Measurements from ENCODE around the gene MED27. TPM values are rescaled to one million over a fixed set of nuclear protein-coding genes. Genes with fewer than 3 reads are reported as not detected.

The MED27 gene
- polyA plus RNA-seq, 1 experiment = 36.9 TPM

DNA sequence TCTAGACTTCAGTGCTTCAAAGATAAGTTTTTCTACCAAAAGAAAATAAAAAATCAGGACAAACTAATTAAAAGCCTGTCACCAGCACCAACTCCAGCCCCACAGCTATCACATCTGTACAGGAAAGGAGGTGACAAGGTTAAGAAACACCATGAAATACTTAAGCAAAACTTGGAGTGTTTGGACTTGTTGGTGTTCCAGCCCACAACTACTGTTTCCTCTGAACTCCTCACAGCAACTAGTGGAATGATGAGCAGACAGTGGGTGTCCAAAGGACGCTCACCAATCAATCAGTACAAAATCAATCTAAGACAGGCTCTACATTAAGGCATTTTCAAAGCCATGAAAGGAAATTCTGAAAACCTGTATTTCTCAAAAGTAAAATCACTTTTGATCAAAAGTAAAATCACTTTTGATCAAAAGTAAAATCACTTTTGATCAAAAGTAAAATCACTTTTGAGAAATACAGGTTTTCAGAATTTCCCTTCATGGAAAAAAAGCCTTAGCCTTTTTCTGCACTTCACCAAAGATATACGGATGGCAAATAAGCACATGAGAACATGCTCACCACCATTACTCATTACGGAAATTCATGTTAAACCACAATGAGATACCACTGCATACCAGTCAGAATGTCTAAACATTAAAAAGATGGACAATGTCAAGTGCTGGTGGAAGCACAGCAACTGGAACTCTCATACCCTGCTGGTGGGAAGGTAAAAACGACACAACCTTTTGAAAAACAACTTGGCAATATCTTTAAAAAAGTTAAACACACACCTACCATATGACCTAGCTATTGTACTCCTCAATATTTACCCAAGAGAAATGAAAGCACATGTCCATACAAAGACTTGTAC lies 79.7 kb downstream of the MED27 start:
- no peak for DNase-seq (ENCODE audit: low read depth)
- no peaks in the 10 kb centered on the region for H3K27me3 ChIP-seq (ENCODE audit: control insufficient read depth, insufficient read depth, low read length)
- TF ChIP-seq, protein P1, sequence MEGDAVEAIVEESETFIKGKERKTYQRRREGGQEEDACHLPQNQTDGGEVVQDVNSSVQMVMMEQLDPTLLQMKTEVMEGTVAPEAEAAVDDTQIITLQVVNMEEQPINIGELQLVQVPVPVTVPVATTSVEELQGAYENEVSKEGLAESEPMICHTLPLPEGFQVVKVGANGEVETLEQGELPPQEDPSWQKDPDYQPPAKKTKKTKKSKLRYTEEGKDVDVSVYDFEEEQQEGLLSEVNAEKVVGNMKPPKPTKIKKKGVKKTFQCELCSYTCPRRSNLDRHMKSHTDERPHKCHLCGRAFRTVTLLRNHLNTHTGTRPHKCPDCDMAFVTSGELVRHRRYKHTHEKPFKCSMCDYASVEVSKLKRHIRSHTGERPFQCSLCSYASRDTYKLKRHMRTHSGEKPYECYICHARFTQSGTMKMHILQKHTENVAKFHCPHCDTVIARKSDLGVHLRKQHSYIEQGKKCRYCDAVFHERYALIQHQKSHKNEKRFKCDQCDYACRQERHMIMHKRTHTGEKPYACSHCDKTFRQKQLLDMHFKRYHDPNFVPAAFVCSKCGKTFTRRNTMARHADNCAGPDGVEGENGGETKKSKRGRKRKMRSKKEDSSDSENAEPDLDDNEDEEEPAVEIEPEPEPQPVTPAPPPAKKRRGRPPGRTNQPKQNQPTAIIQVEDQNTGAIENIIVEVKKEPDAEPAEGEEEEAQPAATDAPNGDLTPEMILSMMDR (IDR thresholded peaks at IDR 0.05; ENCODE audit: insufficient read depth, low read depth, low read length) = no peak
- no peak overlapping the region for H3K4me3 ChIP-seq (ENCODE audit: low read depth, low read length)
- no peaks in the 10 kb centered on the region; the same call in 1 of the 2 replicates for H3K36me3 ChIP-seq (ENCODE audit: control insufficient read depth, insufficient read depth, low read length)
- CTCF ChIA-PET = no interaction called here
- POLR2A ChIA-PET = no interaction called here

GRCh38 chr9:131997779-131998178 lies 81.9 kb downstream of the MED27 start:
- POLR2A ChIA-PET = no interaction called here
- no peak for DNase-seq (ENCODE audit: low read depth)
- no peaks in the 10 kb centered on the region; the same call in 1 of the 2 replicates for H3K36me3 ChIP-seq (ENCODE audit: control insufficient read depth, insufficient read depth, low read length)

GRCh38 chr9:131997076-131997475 lies 82.6 kb downstream of the MED27 start:
- TF ChIP-seq, protein P1 (IDR thresholded peaks at IDR 0.05; ENCODE audit: insufficient read depth, low read depth, low read length) = no peak
- ChIA-PET POLR2A (no interaction called here), CTCF (interaction anchor here (0.7 to 1.4 kb wide), 3 partner anchors 19 to 169 kb away, joined by 3 to 4 read pairs (median 3); no protein-coding TSS in a partner anchor)
- Histone ChIP-seq H3K36me3 (ENCODE audit: control insufficient read depth, insufficient read depth, low read length) (no peaks in the 10 kb centered on the region; the same call in 1 of the 2 replicates), H3K4me3 (ENCODE audit: low read depth, low read length) (no peak overlapping the region), H3K27me3 (ENCODE audit: control insufficient read depth, insufficient read depth, low read length) (no peaks in the 10 kb centered on the region)
- DNase-seq (ENCODE audit: low read depth) = no peak

More at GRCh38 chr9:131997779-131998178, 81.9 kb downstream of the MED27 start:
- TF ChIP-seq, protein P1 (IDR thresholded peaks at IDR 0.05; ENCODE audit: insufficient read depth, low read depth, low read length) = no peak
- H3K4me3 ChIP-seq (ENCODE audit: low read depth, low read length) = no peak overlapping the region
- CTCF ChIA-PET = interaction anchor here (1.4 kb wide), 1 partner anchor 20 kb away, joined by 3 read pairs; no protein-coding TSS in a partner anchor
- no peaks in the 10 kb centered on the region for H3K27me3 ChIP-seq (ENCODE audit: control insufficient read depth, insufficient read depth, low read length)

GRCh38 chr9:131995382-131995781 lies 84.3 kb downstream of the MED27 start:
- POLR2A ChIA-PET = no interaction called here
- DNase-seq (ENCODE audit: low read depth) = no peak
- TF ChIP-seq, protein P1 (IDR thresholded peaks at IDR 0.05; ENCODE audit: insufficient read depth, low read depth, low read length) = no peak
- Histone ChIP-seq H3K36me3 (ENCODE audit: control insufficient read depth, insufficient read depth, low read length) (no peaks in the 10 kb centered on the region), H3K27me3 (ENCODE audit: control insufficient read depth, insufficient read depth, low read length) (no peaks in the 10 kb centered on the region), H3K4me3 (ENCODE audit: low read depth, low read length) (no peak overlapping the region)
- CTCF ChIA-PET = no interaction called here

DNA sequence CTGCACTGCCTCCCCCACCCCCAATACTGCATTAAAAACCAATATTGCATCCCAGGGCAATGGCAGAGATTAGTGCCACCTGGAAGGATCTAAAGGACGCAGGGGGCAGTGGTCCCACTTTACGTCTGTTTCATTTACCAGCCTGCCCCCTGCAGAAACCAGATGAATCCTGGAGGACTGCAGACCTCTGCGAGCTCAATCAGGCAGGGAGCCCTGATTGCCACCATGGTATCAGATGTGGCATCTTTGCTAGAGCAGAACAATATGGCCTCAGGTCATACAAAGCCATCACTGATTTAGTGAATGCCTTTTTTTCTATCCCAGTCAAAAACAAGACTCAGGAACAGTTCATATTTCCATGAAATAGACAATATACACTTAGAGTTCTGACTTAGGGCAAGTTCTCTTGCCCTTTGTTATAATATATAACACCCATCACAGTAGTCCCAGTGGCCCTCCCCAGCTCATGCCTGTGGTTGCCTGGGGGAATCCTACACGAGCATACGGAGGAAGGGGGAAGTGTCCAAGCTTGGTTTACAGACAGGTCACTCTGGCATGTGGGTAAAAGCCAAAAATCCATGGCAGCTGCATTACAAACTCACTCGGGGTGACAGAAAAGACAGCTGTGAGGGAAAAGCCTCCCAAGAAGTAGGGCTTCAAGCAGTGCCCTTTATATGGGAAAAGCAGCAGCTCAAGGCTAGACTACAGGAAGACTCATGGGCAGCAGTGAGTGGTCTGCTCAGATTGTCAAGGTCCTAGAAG lies 85.1 kb downstream of the MED27 start:
- TF ChIP-seq, protein P1 (IDR thresholded peaks at IDR 0.05; ENCODE audit: insufficient read depth, low read depth, low read length) = no peak
- no peak overlapping the region for H3K4me3 ChIP-seq (ENCODE audit: low read depth, low read length)
- H3K27me3 ChIP-seq (ENCODE audit: control insufficient read depth, insufficient read depth, low read length) = no peaks in the 10 kb centered on the region
- ChIA-PET POLR2A (no interaction called here), CTCF (no interaction called here)
- H3K36me3 ChIP-seq (ENCODE audit: control insufficient read depth, insufficient read depth, low read length) = no peaks in the 10 kb centered on the region
- DNase-seq (ENCODE audit: low read depth) = no peak
